Measurements from ENCODE around the gene IDH1. TPM values are rescaled to one million over a fixed set of nuclear protein-coding genes. Genes with fewer than 3 reads are reported as not detected.

IDH1 gene
- polyA plus RNA-seq, 2 of the 4 experiments (the other 2 are of a cell fraction) = 180 to 346 TPM

- H3K4me1 ChIP-seq = peaks cover 20% of the 10 kb centered on the region
- DNase-seq (ENCODE audit: low read depth in 1 of 2, low spot score in 1 of 2) (peak; percentile 92 to 98), FAIRE-seq (peak; percentile 28), ATAC-seq (peak; percentile 97 to 98)
- H3K9me3 ChIP-seq = peaks cover 7% of the 10 kb centered on the region; the same call in 1 of the 3 replicates
- under 1% methylated on average over 33 of the region's 50 CpGs for WGBS (ENCODE audit: missing lambda C conversion rate)
- H3K27ac ChIP-seq = peak within 1 kb of the TSS; percentile 95 to 97
- H3K4me3 ChIP-seq = peak within 1 kb of the TSS; percentile 97
- ChIA-PET CTCF (interaction anchor here (0.9 to 2.0 kb wide), 5 partner anchors 9 to 165 kb away, joined by 3 to 12 read pairs (median 5); partner anchors contain the start of gene IDH1), POLR2A (interaction anchor here (1.0 to 2.9 kb wide), 2 partner anchors 9 to 11 kb away, joined by 4 to 50 read pairs; partner anchors contain the start of gene IDH1)
- peak within 1 kb of the TSS; percentile 93 for H3K4me2 ChIP-seq
- peak; percentile 62 for TF ChIP-seq KDM5A (IDR thresholded peaks at IDR 0.05)
- TF ChIP-seq MAX (IDR thresholded peaks at IDR 0.05) = peak; percentile 91
- TF ChIP-seq FOXS1 (CRISPR knock-in tag; IDR thresholded peaks at IDR 0.05) = no peak
- no peak for TF ChIP-seq SREBF2 (IDR thresholded peaks at IDR 0.05)
- TF ChIP-seq ATOH8 (CRISPR knock-in tag; IDR thresholded peaks at IDR 0.05; ENCODE audit: low read depth) = no peak
- no peak for TF ChIP-seq POLR2AphosphoS2 (conservative IDR thresholded peaks at IDR 0.05; ENCODE audit: low read length)
- TF ChIP-seq RNF2 (IDR thresholded peaks at IDR 0.05; ENCODE audit: borderline replicate concordance, low read depth) = no peak
- no peak for TF ChIP-seq ESRRA (IDR thresholded peaks at IDR 0.05; ENCODE audit: borderline replicate concordance, low read length)
- TF ChIP-seq CHD4 (IDR thresholded peaks at IDR 0.05; ENCODE audit: borderline replicate concordance) = no peak
- TF ChIP-seq BCL3 (IDR thresholded peaks at IDR 0.05) = no peak
- no peak for TF ChIP-seq RFX5 (IDR thresholded peaks at IDR 0.05)
- TF ChIP-seq JUN (IDR thresholded peaks at IDR 0.05) = peak in 1 of 2 experiments; percentile 83; a peak in 3 of 5 replicates
- no peak for TF ChIP-seq ZFP36 (IDR thresholded peaks at IDR 0.05; ENCODE audit: borderline replicate concordance, partially characterized antibody)
- no peak for TF ChIP-seq SMC3 (IDR thresholded peaks at IDR 0.05)
- no peak for TF ChIP-seq FOSL2 (IDR thresholded peaks at IDR 0.05)
- TF ChIP-seq FOSL2 (CRISPR knock-in tag; IDR thresholded peaks at IDR 0.05) = peak; percentile 75
- TF ChIP-seq ZSCAN20 (CRISPR knock-in tag; IDR thresholded peaks at IDR 0.05) = no peak
- no peak for TF ChIP-seq FOSB (CRISPR knock-in tag; IDR thresholded peaks at IDR 0.05)
- no peak for TF ChIP-seq HES2 (IDR thresholded peaks at IDR 0.05)
- TF ChIP-seq PHF8 (IDR thresholded peaks at IDR 0.05; ENCODE audit: borderline replicate concordance, low read depth) = peak; percentile 57; the same call in 1 of the 2 replicates
- no peak for TF ChIP-seq RCOR1 (IDR thresholded peaks at IDR 0.05; ENCODE audit: low read depth, low read length)
- peak; percentile 92 for TF ChIP-seq PBX3 (IDR thresholded peaks at IDR 0.05)
- TF ChIP-seq USF2 (IDR thresholded peaks at IDR 0.05) = peak; percentile 66
- no peak for TF ChIP-seq HOXB13 (CRISPR knock-in tag; IDR thresholded peaks at IDR 0.05; ENCODE audit: low read depth)
- no peak for TF ChIP-seq JUNB (IDR thresholded peaks at IDR 0.05)
- no peak for TF ChIP-seq HDAC2 (IDR thresholded peaks at IDR 0.05)
- no peak for TF ChIP-seq NPAS2 (CRISPR knock-in tag; IDR thresholded peaks at IDR 0.05; ENCODE audit: borderline replicate concordance)
- TF ChIP-seq HEYL (CRISPR knock-in tag; IDR thresholded peaks at IDR 0.05) = no peak
- no peak for TF ChIP-seq CTCF (IDR thresholded peaks at IDR 0.05)
- no peak for TF ChIP-seq HOXB5 (CRISPR knock-in tag; IDR thresholded peaks at IDR 0.05)
- TF ChIP-seq MYC (IDR thresholded peaks at IDR 0.05; ENCODE audit: borderline replicate concordance, low read length) = no peak
- TF ChIP-seq TP53 (CRISPR knock-in tag; IDR thresholded peaks at IDR 0.05) = no peak
- TF ChIP-seq CEBPB (IDR thresholded peaks at IDR 0.05) = no peak; a peak in 1 of 4 replicates
- TF ChIP-seq CHD2 (IDR thresholded peaks at IDR 0.05; ENCODE audit: low read length, partially characterized antibody) = no peak
- TF ChIP-seq BHLHE40 (IDR thresholded peaks at IDR 0.05; ENCODE audit: low read depth, low read length) = peak; percentile 95
- peak; percentile 72 for TF ChIP-seq GATA3 (IDR thresholded peaks at IDR 0.05; ENCODE audit: borderline replicate concordance)
These were observed 11.1 kb upstream of the IDH1 start, which contains the start of gene PIKFYVE for GRCh38 chr2:208265801-208266552. Gene PIKFYVE, plus strand, starts transcription at chr2:208266255. Its CDS starts 5,265 bp downstream, at chr2:208271520.
